ENCODE results near the gene SLX4IP.

GRCh38 chr20:10470276-10470675 is 35.2 kb downstream of the SLX4IP start:
- TF ChIP-seq CTCF (IDR thresholded peaks at IDR 0.05), result no peak
- no peak for TF ChIP-seq EP300 (IDR thresholded peaks at IDR 0.05)
